Calu3 (cell line): ENCODE data around the gene PEX5L. TPM values are rescaled to one million over a fixed set of nuclear protein-coding genes. Genes with fewer than 3 reads are reported as not detected.
A peak's percentile ranks its signal among the peaks of the same experiment; 100 is the strongest.

ENCODE experiments used
- BruUV-seq: library from RNA; stranded (reverse); fragments of 400-500 nt; replicated peaks from 2 replicates; lab custom pipeline; 2021; lab: Mats Ljungman, UMichigan
- CTCF ChIA-PET: fragments of 300-600 bp; sonication (Branson Sonifier 250); formaldehyde crosslinking; loops from one replicate; lab custom pipeline; 2022; ENCODE audit warnings: antibody characterized with exemption; lab: Charles Lee
- DNase-seq: peaks from one replicate; pipeline ENCODE4 v3.0.0; 2022
- H3K27ac Mint-ChIP-seq: one replicate; pipeline ENCODE4 v1.8.0; 2022; ENCODE audit warnings: mixed read lengths; ENCODE audit not compliant: unreplicated experiment
- H3K27me3 Mint-ChIP-seq: one replicate; pipeline ENCODE4 v1.8.0; 2022; ENCODE audit warnings: mixed read lengths; ENCODE audit not compliant: unreplicated experiment
- H3K36me3 Mint-ChIP-seq: one replicate; pipeline ENCODE4 v1.8.0; 2022; ENCODE audit warnings: mild to moderate bottlenecking, moderate library complexity, mixed read lengths; ENCODE audit not compliant: insufficient read depth, unreplicated experiment
- H3K4me1 Mint-ChIP-seq: one replicate; pipeline ENCODE4 v1.8.0; 2022; ENCODE audit warnings: mild to moderate bottlenecking, low read depth, mixed read lengths; ENCODE audit not compliant: unreplicated experiment
- H3K4me3 Mint-ChIP-seq: one replicate; pipeline ENCODE4 v1.8.0; 2022; ENCODE audit warnings: mild to moderate bottlenecking, low read depth, moderate library complexity, mixed read lengths; ENCODE audit not compliant: unreplicated experiment
- H3K9me3 Mint-ChIP-seq: one replicate; pipeline ENCODE4 v1.8.0; 2022; ENCODE audit warnings: low read depth, mixed read lengths; ENCODE audit not compliant: unreplicated experiment
- CTCF ChIP-seq: fragments of 200-600 bp; IDR thresholded peaks from one replicate; pipeline ENCODE4 v1.8.0; 2022; ENCODE audit warnings: antibody characterized with exemption; ENCODE audit not compliant: unreplicated experiment
- intact Hi-C: fragments of 100-400 bp; cut with micrococcal nuclease; formaldehyde crosslinking; loops from one replicate; pipeline ENCODE4 v1.10.0; 2022; ENCODE audit not compliant: unreplicated experiment
- total RNA-seq: library from RNA; stranded (reverse); gene quantifications from 2 replicates; pipeline ENCODE4 v1.2.3, GENCODE V29; 2022

The PEX5L gene
- total RNA-seq, 1 experiment from 2014 or later = not detected

GRCh38 chr3:180049391-180049790 lies 12.7 kb upstream of the PEX5L start:
- DNase-seq = peak; percentile 28
- Mint-ChIP-seq H3K27me3 (peaks cover 29% of the 10 kb centered on the region), H3K9me3 (no peaks in the 10 kb centered on the region), H3K4me3 (no peak overlapping the region), H3K27ac (peak overlapping the region; percentile 43), H3K36me3 (no peaks in the 10 kb centered on the region), H3K4me1 (peaks cover 23% of the 10 kb centered on the region)
- no TSS peak for BruUV-seq
- CTCF ChIA-PET = interaction anchor here (0.6 to 1.8 kb wide), 4 partner anchors 10 to 800 kb away, joined by 3 to 7 read pairs (median 4); no protein-coding TSS in a partner anchor
- intact Hi-C loops = loop anchor here (2.0 to 5.0 kb wide), 2 partner anchors 353 to 545 kb away; no protein-coding TSS in a partner anchor
- no peak for TF ChIP-seq CTCF

- CTCF ChIA-PET = interaction anchor here (0.6 to 1.8 kb wide), 4 partner anchors 10 to 447 kb away, joined by 3 to 4 read pairs (median 3); no protein-coding TSS in a partner anchor
- Mint-ChIP-seq H3K4me3 (no peak overlapping the region), H3K9me3 (no peaks in the 10 kb centered on the region), H3K36me3 (no peaks in the 10 kb centered on the region), H3K4me1 (peaks cover 23% of the 10 kb centered on the region), H3K27ac (peak overlapping the region; percentile 43), H3K27me3 (peaks cover 30% of the 10 kb centered on the region)
- intact Hi-C loops = loop anchor here (1.0 to 5.0 kb wide), 3 partner anchors 353 to 552 kb away; no protein-coding TSS in a partner anchor
- no TSS peak for BruUV-seq
- DNase-seq = peak; percentile 66
- no peak for TF ChIP-seq CTCF
Observed at GRCh38 chr3:180048840-180049239, 12.1 kb upstream of the PEX5L start.

- DNase-seq = no peak
- Mint-ChIP-seq H3K27me3 (peaks cover 30% of the 10 kb centered on the region), H3K4me3 (no peak overlapping the region), H3K9me3 (no peaks in the 10 kb centered on the region), H3K27ac (no peak overlapping the region), H3K4me1 (peaks cover 23% of the 10 kb centered on the region), H3K36me3 (no peaks in the 10 kb centered on the region)
- intact Hi-C loops = loop anchor here (1.0 to 5.0 kb wide), 3 partner anchors 354 to 553 kb away; no protein-coding TSS in a partner anchor
- no TSS peak for BruUV-seq
- CTCF ChIA-PET = interaction anchor here (0.6 to 1.8 kb wide), 4 partner anchors 11 to 1227 kb away, joined by 3 to 4 read pairs (median 3); no protein-coding TSS in a partner anchor
- no peak for TF ChIP-seq CTCF
Observed at GRCh38 chr3:180048103-180048502, 11.4 kb upstream of the PEX5L start.

GRCh38 chr3:180040966-180041365 lies 4.2 kb upstream of the PEX5L start:
- BruUV-seq = no TSS peak
- CTCF ChIA-PET = interaction anchor here (0.6 kb wide), 1 partner anchor 866 kb away, joined by 4 read pairs; no protein-coding TSS in a partner anchor
- intact Hi-C loops = no loop called here
- no peak for TF ChIP-seq CTCF
- no peak overlapping the region for H3K4me3 Mint-ChIP-seq
- peaks cover 56% of the 10 kb centered on the region for H3K27me3 Mint-ChIP-seq
- no peak overlapping the region for H3K27ac Mint-ChIP-seq
- no peak for DNase-seq
- H3K36me3 Mint-ChIP-seq = no peaks in the 10 kb centered on the region
- H3K9me3 Mint-ChIP-seq = no peaks in the 10 kb centered on the region
- no peaks in the 10 kb centered on the region for H3K4me1 Mint-ChIP-seq
